DMS79 treated with DMSO at 0.1 percent for 48 hours (cell line): ENCODE data around the gene PTGFRN.
"Not testable (repeated sequence)": the region's sequence is repeated elsewhere in the genome, so short reads cannot be mapped to it uniquely, and the experiment has no call there.

ENCODE experiments used
- DNase-seq: peaks from one replicate; lab custom pipeline; 2025; lab: John Stamatoyannopoulos, UW

Gene PTGFRN

DNA sequence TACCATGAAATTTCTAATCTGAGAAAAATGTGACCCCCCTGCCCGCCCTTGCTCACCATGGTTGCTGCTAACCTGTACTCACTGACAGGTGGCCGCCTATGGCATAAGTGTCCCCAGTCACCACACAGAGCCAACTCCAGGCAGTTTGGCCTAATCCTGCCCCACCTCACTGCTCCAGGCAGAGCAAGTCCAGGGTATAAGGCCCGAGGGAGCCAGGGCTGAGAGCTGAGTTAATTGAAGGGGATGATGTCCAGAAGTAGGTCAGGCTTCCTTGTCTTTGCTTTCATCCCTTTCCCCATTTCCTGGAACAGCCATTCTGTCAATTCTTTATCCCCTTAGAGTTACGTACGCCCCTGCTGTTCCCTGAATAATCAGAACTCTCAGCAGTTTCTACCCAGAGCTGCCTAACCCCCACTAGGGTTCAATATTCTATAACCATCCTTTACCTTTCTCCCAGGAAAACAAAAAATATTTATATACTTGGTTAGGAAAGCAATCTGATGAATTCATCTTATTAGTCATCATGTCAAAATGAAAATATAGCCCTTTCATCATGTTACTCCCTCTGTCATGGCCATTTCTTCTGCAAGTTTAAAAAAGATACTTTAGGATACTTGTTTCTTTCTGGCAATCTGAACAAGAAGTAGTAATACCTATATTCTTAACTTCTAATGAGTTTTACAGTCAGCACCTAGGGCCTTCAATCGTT is 62.4 kb downstream of the PTGFRN start:
- DNase-seq = no peak

DNA sequence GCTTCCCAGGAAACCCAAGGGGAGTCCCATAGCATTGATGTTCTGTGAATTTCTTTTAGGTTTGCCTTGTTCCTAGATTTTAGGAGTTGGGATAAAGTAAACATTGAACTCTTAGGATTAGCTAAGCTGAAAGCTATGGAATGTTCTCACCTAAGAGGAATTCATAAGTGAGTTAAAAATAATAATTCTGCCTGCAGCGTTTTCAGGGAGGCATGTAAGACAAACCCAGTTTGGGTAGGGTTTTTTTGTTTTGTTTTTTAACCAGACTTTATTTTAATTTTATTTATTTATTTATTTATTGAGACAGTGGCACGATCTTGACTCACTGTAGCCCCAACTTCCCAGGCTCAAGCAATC is 62.9 kb downstream of the PTGFRN start:
- no peak for DNase-seq

DNA sequence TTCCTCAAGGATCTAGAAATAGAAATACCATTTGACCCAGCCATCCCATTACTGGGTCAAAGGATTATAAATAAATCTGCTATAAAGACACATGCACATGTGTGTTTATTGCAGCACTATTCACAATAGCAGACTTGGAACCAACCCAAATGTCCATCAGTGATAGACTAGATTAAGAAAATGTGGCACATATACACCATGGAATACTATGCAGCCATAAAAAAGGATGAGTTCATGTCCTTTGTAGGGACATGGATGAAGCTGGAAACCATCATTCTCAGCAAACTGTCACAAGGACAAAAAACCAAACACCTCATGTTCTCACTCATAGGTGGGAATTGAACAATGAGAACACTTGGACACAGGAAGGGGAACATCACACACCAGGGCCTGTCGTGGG is 70.6 kb downstream of the PTGFRN start:
- not testable (repeated sequence) for DNase-seq

DNA sequence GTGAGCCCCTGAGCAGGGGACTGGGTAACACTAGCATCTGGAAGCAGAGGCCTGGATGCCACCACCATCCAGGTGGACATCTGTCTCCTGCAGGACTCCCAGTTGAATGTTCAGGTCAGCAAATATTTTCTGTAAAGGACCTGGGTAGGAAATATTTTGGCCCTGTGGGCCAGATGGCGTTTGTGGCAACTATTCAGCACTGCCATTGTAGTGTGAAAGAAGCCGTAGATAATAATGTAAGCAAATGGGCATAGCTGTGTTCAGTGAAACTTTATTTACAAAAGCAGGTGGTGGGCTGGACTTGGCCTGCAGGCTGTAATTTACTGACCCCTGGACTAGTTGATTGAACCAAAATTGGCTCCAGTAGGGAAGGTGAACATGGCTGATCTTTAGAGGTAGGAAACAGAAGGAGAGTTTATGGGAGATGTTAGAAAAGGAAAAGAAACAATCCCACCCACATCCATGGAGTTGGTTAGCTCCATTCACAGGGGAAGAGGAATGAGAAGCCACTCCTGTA is 71.9 kb downstream of the PTGFRN start:
- no peak for DNase-seq

DNA sequence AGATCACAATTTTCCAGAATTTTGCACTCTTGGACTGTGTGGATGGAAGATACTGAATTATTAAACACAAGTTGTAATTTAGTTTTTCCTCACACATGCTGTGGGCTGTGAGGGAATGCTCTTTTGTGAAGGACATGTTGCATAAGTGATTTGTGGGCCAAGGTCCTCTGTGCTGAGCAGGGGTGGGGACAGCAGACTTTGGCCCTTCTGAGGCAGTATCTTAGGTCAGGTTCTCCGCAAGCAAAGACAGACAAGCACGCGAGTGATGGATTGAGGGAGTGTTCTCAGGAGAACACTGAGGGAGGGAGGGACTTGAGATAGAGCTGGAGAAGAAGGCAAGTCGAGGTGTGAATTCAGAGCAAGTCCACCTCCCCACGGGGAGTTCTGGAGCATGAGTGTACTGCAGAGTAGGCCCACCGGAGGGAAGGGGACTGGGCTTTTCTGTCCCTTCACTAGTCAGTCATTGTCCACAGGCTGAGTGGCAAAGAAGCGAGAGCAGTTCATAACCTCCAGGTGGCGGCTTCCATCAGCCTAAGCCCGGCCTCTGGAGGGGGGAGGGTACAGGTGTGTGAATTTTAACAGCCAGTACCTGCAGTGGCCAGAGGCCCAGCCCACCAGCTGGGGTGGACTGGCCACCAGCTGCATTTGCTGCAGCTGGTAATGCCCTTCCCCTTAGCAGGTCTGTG is 72.7 kb downstream of the PTGFRN start:
- no peak for DNase-seq

DNA sequence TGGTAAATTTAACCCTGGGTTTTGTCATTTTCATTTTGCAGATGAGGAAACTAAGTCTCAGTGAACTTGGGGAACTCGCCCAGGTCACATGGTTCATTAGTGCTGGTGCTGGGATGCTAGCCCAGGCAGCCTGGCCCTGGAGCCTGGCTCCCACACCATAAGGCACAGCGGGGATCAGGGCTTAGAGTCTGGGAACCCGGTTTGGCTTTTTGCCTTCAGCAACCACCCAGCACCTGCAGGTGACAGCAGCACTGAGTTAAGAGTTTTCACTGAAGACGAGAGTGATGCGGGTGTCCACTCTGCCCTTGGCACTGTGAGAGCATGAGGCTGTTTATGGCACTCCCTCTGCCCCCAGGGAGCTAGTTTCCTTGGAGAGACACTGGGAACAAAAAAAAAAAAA is 73.4 kb downstream of the PTGFRN start:
- DNase-seq = no peak

DNA sequence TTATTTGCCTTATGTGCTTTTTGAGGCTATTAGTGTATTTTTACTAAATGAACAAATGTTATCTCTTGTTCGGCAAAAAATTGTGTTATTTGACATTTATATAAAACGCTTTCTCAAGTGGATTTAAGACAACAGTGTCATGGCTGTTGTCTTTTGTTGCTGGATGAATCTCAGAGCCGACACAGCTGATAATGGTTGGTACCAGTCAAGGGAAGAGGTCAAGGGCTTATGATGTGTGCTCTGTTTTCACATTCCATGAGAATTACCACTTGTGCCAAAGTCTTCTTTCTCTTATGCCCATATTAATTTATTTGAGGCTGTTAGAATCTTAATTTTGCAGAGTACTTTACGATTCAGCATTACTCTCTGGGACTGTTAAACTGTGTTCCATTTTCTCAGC is 74.0 kb downstream of the PTGFRN start:
- no peak for DNase-seq

DNA sequence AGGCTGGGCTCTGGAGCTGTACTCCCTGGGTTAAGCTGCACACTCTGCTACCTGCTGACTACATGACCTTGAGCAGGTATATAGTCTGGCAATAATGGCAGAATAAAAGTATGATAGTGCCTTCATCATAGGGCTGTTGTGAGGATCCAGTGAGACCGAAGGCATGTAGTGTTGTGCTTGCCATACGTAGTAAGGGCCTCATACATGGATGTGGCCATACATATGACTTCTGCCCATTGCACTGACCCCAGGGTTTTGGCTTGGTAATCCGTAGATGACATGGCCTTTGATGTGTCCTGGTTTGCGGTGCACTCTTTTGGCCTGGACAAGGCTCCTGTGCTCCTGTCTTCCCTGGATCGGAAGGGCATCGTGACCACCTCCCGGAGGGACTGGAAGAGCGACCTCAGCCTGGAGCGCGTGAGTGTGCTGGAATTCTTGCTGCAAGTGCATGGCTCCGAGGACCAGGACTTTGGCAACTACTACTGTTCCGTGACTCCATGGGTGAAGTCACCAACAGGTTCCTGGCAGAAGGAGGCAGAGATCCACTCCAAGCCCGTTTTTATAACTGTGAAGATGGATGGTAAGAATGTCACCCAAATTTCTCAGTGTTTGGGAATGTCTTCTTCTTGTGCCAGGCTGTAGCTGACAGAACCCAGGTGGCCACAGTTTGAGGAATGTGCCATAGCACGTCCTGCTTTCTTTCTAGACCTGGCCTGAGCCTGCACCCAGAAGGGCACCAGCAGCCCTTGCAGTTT is 74.9 kb downstream of the PTGFRN start:
- DNase-seq = no peak

DNA sequence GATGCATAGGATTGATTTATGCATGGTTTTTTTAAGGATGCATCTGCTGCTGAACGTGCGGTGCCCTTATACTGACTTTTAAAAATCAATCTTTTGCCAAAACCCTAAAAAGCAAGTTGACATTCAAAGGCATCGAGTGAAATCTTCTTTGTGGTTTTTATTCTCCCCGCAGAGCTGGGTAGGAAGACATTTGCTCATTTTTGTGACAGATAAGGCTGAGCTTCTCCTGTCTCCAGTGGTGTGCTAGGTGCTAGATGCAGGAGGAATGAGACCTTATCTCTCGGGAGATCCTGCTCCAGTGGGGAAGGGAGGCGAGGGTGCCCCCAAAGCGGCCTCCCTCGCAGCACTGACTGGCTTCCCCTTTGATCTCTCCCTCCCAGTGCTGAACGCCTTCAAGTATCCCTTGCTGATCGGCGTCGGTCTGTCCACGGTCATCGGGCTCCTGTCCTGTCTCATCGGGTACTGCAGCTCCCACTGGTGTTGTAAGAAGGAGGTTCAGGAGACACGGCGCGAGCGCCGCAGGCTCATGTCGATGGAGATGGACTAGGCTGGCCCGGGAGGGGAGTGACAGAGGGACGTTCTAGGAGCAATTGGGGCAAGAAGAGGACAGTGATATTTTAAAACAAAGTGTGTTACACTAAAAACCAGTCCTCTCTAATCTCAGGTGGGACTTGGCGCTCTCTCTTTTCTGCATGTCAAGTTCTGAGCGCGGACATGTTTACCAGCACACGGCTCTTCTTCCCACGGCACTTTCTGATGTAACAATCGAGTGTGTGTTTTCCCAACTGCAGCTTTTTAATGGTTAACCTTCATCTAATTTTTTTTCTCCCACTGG is 76.9 kb downstream of the PTGFRN start:
- no peak for DNase-seq

DNA sequence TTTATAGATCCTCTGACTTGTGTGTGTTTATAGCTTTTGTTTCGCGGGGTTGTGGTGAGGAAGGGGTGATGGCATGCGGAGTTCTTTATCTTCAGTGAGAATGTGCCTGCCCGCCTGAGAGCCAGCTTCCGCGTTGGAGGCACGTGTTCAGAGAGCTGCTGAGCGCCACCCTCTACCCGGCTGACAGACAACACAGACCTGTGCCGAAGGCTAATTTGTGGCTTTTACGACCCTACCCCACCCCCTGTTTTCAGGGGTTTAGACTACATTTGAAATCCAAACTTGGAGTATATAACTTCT is 77.5 kb downstream of the PTGFRN start:
- no peak for DNase-seq

DNA sequence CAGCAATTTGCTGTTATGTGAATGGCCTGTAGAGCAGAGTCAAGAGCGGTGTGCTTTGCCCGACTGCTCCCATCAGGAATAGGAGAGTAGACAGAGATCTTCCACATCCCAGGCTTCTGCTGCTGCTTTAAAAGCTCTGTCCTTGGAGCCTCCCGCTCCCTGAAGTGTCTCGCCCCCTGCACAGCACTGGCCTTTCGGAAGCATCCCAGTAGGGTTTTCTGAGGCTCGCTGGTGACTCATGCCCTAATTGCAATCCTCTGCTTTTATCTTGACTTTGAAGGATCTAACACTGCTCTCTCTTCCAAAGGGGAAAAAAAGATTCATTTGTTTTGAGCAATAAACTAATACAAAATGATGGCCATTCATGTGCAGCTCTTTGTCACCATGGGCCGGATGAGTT is 78.5 kb downstream of the PTGFRN start:
- no peak for DNase-seq

DNA sequence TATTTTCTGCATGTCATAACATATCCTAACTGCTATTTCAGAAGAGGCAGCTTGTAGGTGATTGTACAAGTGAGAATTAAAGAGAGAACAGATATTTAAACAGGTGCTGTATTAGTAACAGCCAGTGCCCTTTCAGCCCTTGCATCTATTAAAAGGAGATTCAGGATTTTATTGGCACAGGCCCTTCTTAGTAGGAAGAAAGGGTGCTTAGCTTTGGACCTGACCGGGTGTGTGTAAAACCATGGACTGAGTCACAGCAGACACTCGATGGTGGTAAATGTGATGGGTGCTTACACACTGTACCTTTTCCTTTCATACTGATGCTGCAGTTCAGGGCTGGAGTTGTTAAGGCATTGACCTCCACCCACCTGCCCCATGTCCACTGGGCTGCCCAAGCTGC is 79.2 kb downstream of the PTGFRN start:
- no peak for DNase-seq

DNA sequence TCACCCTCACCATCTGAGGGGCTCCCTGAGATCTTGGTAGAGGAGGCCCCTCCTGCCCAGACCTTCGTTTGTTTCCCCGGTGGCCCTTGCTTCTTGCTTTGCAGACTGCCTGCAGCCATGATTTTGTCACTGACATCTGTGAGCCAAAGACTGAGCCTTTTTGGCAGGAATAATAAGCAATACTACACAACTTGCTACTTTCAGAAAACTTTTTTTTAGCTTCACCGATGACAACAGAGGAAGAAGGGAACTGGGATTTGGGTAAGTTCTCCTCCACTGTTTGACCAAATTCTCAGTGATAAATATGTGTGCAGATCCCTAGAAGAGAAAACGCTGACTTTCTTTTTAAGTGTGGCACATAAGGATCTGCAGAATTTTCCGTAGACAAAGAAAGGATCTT is 80.1 kb downstream of the PTGFRN start:
- DNase-seq = no peak

DNA sequence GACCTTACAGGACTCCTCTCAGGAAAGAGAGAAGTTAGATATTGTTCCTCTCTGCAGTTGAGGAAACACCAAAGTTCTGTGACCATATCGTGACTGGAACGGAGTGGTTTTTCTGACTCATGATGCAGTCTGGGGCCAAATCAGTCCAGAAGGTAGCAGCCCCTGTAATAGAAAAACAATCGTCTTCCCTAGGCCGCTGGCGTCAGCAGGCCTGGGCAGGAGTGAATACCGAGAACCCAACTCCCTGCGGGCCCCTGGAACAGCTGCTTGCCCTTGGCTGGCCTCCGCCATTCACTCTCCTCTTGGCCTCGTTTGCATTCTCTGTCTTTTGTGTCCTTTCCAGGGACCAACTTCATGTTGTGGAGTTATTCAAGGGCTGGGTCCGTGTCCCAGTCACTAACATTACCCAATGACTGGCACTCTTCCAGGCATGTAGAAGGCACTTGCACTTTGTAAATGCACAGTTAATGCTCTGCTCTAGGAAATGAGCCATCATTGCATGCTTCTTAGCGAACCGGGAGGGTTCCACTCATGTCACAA is 81.0 kb downstream of the PTGFRN start:
- DNase-seq = no peak

DNA sequence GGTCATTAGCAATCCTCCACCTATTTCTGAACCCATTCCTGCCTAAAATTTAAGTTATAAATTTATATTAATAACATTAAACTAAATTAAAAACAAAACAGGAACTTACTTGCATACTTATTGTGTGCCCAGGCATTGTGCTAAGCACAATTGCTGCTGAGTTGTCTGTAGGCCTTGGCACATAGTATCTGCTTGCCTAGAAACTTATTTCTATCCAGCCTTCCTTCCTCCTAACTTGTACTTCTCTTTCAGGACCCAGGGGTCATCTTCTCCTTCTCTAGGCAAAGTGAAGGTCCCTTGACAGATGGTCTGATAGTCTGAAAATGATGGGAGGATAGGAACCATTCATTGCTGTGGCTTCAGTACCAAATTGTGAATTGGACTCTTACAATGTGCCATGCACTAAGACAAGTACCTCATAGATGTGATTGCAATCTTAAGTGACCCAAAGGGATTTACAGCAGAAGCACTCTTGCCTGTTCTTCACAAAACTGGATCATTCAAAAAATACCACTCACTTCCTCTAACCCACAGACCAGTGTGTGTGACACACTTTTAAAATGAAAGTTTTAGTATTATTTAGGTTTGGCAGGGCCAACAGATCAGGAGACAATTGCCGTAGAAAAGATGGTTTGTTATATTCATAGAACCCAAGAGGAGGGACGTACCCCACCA is 81.6 kb downstream of the PTGFRN start:
- DNase-seq = no peak

DNA sequence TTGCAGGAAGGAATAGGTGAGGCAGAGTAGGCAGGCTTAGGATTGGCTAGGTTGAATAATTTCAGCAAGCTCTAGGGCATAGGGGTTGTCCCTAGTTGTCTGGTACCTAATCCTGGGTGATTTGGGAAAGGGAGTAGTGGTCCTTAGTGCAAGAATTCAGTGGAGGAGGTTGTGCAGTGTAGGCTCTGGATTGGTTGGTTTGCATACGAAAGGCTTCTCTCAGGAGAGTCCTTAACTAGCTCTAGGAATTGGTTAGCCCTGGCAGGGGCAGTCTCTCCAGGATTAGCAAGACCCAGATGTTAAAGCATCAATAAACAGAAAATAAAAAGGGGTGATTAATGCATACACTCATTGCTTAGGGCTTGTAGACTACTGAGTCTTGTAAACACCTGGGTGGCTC is 82.2 kb downstream of the PTGFRN start:
- DNase-seq = no peak

DNA sequence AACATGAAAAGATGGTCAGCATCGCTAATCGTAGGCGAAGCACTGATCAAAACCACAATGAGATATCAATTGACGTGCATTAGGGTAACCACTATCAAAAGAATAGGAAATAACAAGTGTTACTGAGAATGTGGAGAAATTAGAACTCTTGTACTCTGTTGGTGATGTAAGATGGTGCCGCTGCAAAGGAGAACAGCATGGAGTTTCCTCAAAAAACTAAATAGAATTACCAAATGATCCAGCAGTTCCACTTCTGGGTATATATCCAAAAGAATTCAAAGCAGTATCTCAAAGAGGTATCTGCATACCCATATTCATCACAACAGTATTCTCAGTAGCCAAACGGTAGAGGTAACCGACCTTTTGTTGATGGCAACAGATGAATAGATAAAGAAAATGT is 83.6 kb downstream of the PTGFRN start:
- no peak for DNase-seq

DNA sequence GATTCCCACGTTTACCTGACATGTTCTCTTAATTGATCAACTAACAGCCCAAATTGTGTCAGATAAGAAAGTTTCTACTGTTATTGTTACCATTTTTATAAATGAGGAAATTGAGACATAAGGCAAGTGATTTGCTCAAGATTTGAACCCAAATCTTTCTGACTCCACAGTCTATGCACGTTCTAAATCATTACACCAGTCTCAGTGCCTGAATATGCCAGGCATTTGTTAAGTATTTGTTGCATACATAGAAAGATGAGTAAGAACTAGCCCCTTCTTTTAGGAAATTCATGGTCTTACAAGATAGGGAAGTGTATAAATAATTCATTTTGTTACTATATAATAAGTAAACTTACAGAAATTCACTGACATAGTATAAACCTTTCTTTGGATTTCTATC is 84.7 kb downstream of the PTGFRN start:
- DNase-seq = no peak

DNA sequence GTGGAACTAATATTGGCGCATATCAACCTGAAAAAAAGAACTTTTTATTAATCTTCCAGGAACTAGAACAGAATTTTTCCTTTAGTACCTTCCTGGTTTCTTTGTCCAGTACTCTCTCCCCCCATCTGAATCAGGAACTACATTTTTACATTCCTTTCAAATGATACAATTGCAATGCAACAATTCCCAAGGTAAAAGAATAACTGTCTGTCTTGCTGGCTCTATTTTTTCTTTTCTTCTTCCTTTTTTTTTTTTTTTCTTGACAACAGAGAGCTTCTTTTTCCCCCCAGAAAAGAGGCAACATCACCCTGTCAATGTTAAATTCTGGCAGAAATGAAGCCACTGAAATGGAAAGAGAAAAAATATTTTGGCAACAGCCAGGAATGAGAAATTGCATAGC is 87.3 kb downstream of the PTGFRN start:
- DNase-seq = no peak

DNA sequence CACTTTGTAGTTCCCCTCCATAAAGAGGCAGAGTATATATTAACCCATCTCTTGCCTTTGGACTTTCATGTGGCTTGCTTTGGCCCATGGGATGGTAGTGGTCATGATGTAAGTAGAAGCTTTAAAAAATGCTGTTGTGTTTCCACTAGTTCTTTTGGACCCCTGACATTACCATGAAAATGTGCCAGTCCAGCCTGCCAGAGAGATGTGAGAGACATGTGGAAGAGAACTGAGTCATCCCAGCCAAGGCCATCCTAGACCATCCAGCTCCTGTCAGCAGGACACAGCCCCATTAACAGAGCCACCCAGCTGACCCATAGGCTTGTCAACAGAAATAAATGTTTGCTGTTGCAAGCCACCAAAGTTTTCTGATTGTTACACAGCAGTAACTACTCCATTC is 87.9 kb downstream of the PTGFRN start:
- no peak for DNase-seq

DNA sequence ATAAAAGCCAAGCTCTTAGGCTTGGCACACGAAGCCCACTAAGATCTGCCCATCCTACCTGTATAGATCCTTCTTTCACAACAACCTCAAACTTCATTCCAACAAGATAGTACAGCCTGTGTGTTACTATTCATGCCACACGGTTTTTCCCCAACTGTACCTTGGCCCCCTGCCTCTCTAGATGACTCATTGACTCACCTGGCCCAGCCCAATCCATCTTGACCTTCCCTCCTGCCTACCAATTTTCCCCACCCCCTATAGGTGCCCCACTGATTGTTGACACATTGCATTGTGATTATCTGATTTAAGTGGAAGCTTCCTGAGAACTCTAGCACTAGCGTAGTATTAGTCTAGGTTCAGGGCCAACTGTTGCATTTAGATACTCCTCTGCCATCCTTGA is 89.9 kb downstream of the PTGFRN start:
- no peak for DNase-seq

DNA sequence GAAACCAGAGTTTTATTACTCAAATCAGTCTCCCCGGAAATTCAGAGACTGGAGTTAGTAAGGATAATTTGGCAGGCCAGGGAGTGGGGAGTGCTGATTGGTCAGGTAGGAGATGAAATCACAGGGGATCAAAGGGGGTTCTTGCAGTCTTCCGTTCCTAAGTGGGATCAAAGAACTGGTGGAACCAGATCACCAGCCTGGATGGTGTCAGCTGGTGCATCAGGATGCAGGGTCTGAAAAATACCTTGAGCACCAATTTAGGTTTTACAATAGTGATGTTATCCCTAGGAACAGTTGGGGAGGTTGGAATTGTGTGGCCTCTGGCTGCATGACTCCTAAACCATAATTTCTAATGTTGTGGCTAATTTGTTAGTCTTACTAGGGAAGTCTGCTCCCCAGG is 90.4 kb downstream of the PTGFRN start:
- DNase-seq = no peak
